Parathyroid adenoma (tissue), 2 donors: ENCODE data around the gene CPS1.

Experiments
- H2AFZ ChIP-seq: fragments of 300-600 bp; sonication (generic); one replicate; pipeline ENCODE4 v1.7.0; 2017; ENCODE audit warnings: antibody characterized with exemption, mild to moderate bottlenecking
- H3K27ac ChIP-seq: fragments of 300-600 bp; sonication (generic); one replicate; pipeline ENCODE4 v1.7.0; 2017
- H3K27me3 ChIP-seq: fragments of 300-600 bp; sonication (generic); one replicate; pipeline ENCODE4 v1.7.0; 2017; ENCODE audit warnings: low read length; ENCODE audit not compliant: control insufficient read depth, insufficient read depth
- H3K36me3 ChIP-seq: fragments of 300-600 bp; sonication (generic); one replicate; pipeline ENCODE4 v1.7.0; 2017; ENCODE audit warnings: low read length; ENCODE audit not compliant: control insufficient read depth, insufficient read depth
- H3K4me1 ChIP-seq: fragments of 300-600 bp; sonication (generic); one replicate; pipeline ENCODE4 v1.7.0; 2017; ENCODE audit warnings: control low read depth
- H3K4me2 ChIP-seq: fragments of 300-600 bp; sonication (generic); one replicate; pipeline ENCODE4 v1.7.0; 2017; ENCODE audit warnings: low read length
- H3K4me3 ChIP-seq: fragments of 300-600 bp; sonication (generic); one replicate; pipeline ENCODE4 v1.7.0; 2017; ENCODE audit warnings: low read depth, low read length
- H3K79me2 ChIP-seq: fragments of 300-600 bp; sonication (generic); one replicate; pipeline ENCODE4 v1.7.0; 2017; ENCODE audit warnings: control low read depth
- H3K9ac ChIP-seq: fragments of 300-600 bp; sonication (generic); one replicate; pipeline ENCODE4 v1.7.0; 2017; ENCODE audit warnings: mild to moderate bottlenecking
- H3K9me3 ChIP-seq: fragments of 300-600 bp; sonication (generic); one replicate; pipeline ENCODE4 v1.7.0; 2017; ENCODE audit warnings: low read length; ENCODE audit not compliant: control insufficient read depth
- CTCF ChIP-seq: fragments of 300-600 bp; sonication (generic); IDR thresholded peaks from one replicate; pipeline ENCODE4 v1.7.0; 2017; ENCODE audit warnings: antibody characterized with exemption, mild to moderate bottlenecking
- donor health status: primary hyperparathyroidism.

The CPS1 gene

GRCh38 chr2:210718503-210718902, 162.1 kb downstream of the CPS1 start:
- Histone ChIP-seq H3K27ac (no peak overlapping the region), H3K9ac (no peak overlapping the region), H3K36me3 (no peaks in the 10 kb centered on the region), H3K4me1 (no peaks in the 10 kb centered on the region), H3K79me2 (no peaks in the 10 kb centered on the region), H3K4me2 (no peak overlapping the region), H3K27me3 (no peaks in the 10 kb centered on the region), H3K9me3 (no peaks in the 10 kb centered on the region), H3K4me3 (no peak overlapping the region), H2AFZ (no peak overlapping the region)
- TF ChIP-seq CTCF = no peak

GRCh38 chr2:210722092-210722491, 165.7 kb downstream of the CPS1 start:
- no peak for TF ChIP-seq CTCF

GRCh38 chr2:210727549-210727948, 171.2 kb downstream of the CPS1 start:
- Histone ChIP-seq H3K27me3 (no peaks in the 10 kb centered on the region), H3K36me3 (no peaks in the 10 kb centered on the region), H3K4me1 (no peaks in the 10 kb centered on the region), H3K9me3 (no peaks in the 10 kb centered on the region), H3K79me2 (no peaks in the 10 kb centered on the region), H3K9ac (no peak overlapping the region), H3K4me3 (no peak overlapping the region), H3K27ac (no peak overlapping the region), H2AFZ (no peak overlapping the region), H3K4me2 (no peak overlapping the region)
- no peak for TF ChIP-seq CTCF

More at GRCh38 chr2:210722092-210722491, 165.7 kb downstream of the CPS1 start:
- Histone ChIP-seq H3K27ac (no peak overlapping the region), H3K4me1 (no peaks in the 10 kb centered on the region), H3K4me3 (no peak overlapping the region), H3K79me2 (no peaks in the 10 kb centered on the region), H3K9me3 (no peaks in the 10 kb centered on the region), H3K27me3 (no peaks in the 10 kb centered on the region), H3K4me2 (no peak overlapping the region), H3K9ac (no peak overlapping the region), H2AFZ (no peak overlapping the region), H3K36me3 (no peaks in the 10 kb centered on the region)
